ENCODE data around the gene DET1.

DET1 gene

GRCh38 chr15:88546248-88547129 is at the start of gene DET1:
DET1 (minus strand) TSS chr15:88546681; CDS start chr15:88531705, 14,976 bp downstream.
- H3K4me3 ChIP-seq (ENCODE audit: low read depth, low read length): peak within 1 kb of the TSS; percentile 74
- DNase-seq (ENCODE audit: low read depth): peak; percentile 98
- peak; percentile 20 for TF ChIP-seq POLR2A (IDR thresholded peaks at IDR 0.05; ENCODE audit: extremely low read depth, insufficient read length)
- peak; percentile 90 for TF ChIP-seq CTCF (IDR thresholded peaks at IDR 0.05; ENCODE audit: low read depth, low read length)
- peak; percentile 77; the same call in 1 of the 2 replicates for TF ChIP-seq MYC (IDR thresholded peaks at IDR 0.05; ENCODE audit: low read depth, low read length)
- TF ChIP-seq MAX (IDR thresholded peaks at IDR 0.05; ENCODE audit: low read depth, low read length): peak; percentile 66

- TF ChIP-seq MAX (IDR thresholded peaks at IDR 0.05; ENCODE audit: low read depth, low read length): no peak
- no peak for TF ChIP-seq CTCF (IDR thresholded peaks at IDR 0.05; ENCODE audit: low read depth, low read length)
- TF ChIP-seq POLR2A (IDR thresholded peaks at IDR 0.05; ENCODE audit: extremely low read depth, insufficient read length): no peak
- no peak for TF ChIP-seq MYC (IDR thresholded peaks at IDR 0.05; ENCODE audit: low read depth, low read length)
- H3K4me3 ChIP-seq (ENCODE audit: low read depth, low read length): no peak overlapping the region
- no peak for DNase-seq (ENCODE audit: low read depth)
Measured at GRCh38 chr15:88591384-88591783, 44.9 kb upstream of the DET1 start.

- DNase-seq (ENCODE audit: low read depth): no peak
- H3K4me3 ChIP-seq (ENCODE audit: low read depth, low read length): no peak overlapping the region
- no peak for TF ChIP-seq MYC (IDR thresholded peaks at IDR 0.05; ENCODE audit: low read depth, low read length)
- TF ChIP-seq CTCF (IDR thresholded peaks at IDR 0.05; ENCODE audit: low read depth, low read length): no peak
- no peak for TF ChIP-seq MAX (IDR thresholded peaks at IDR 0.05; ENCODE audit: low read depth, low read length)
- no peak for TF ChIP-seq POLR2A (IDR thresholded peaks at IDR 0.05; ENCODE audit: extremely low read depth, insufficient read length)
Measured at GRCh38 chr15:88590759-88591158, 44.3 kb upstream of the DET1 start.

- no peak overlapping the region for H3K4me3 ChIP-seq (ENCODE audit: low read depth, low read length)
- TF ChIP-seq CTCF (IDR thresholded peaks at IDR 0.05; ENCODE audit: low read depth, low read length): no peak
- no peak for TF ChIP-seq POLR2A (IDR thresholded peaks at IDR 0.05; ENCODE audit: extremely low read depth, insufficient read length)
- no peak for TF ChIP-seq MAX (IDR thresholded peaks at IDR 0.05; ENCODE audit: low read depth, low read length)
- no peak for TF ChIP-seq MYC (IDR thresholded peaks at IDR 0.05; ENCODE audit: low read depth, low read length)
- no peak for DNase-seq (ENCODE audit: low read depth)
Measured at GRCh38 chr15:88586401-88587162, 40.1 kb upstream of the DET1 start.

- no peak for TF ChIP-seq MAX (IDR thresholded peaks at IDR 0.05; ENCODE audit: low read depth, low read length)
- TF ChIP-seq POLR2A (IDR thresholded peaks at IDR 0.05; ENCODE audit: extremely low read depth, insufficient read length): no peak
- no peak for TF ChIP-seq CTCF (IDR thresholded peaks at IDR 0.05; ENCODE audit: low read depth, low read length)
- TF ChIP-seq MYC (IDR thresholded peaks at IDR 0.05; ENCODE audit: low read depth, low read length): no peak
- no peak for DNase-seq (ENCODE audit: low read depth)
- no peak overlapping the region for H3K4me3 ChIP-seq (ENCODE audit: low read depth, low read length)
Measured at GRCh38 chr15:88580532-88580931, 34.1 kb upstream of the DET1 start.

Measured in NB4 (cell line).